Astrocyte of the spinal cord (primary cell): ENCODE measurements around the gene SLC9A9.

Source experiments
- DNase-seq: peaks from one replicate; pipeline ENCODE4 v3.0.0; 2011; ENCODE audit warnings: low read depth, low spot score
- H3K4me3 ChIP-seq: 2 replicates; pipeline ENCODE4 v1.5.1; 2011; ENCODE audit warnings: low read depth, mild to moderate bottlenecking, low read length, moderate library complexity
- in situ Hi-C: cut with HindIII; loops from 2 replicates; pipeline ENCODE4 v1.10.0; 2017; ENCODE audit warnings: low sequenced_read_pairs
- TF ChIP-seq, protein P1 (sequence below): IDR thresholded peaks from 2 replicates; pipeline ENCODE4 v1.5.1; 2012; ENCODE audit warnings: low read depth, mild to moderate bottlenecking, low read length, inconsistent platforms

SLC9A9 gene

GRCh38 chr3:143301031-143301901 lies 547.0 kb downstream of the SLC9A9 start:
- no peak for DNase-seq
- no peak overlapping the region for H3K4me3 ChIP-seq
- TF ChIP-seq, protein P1, sequence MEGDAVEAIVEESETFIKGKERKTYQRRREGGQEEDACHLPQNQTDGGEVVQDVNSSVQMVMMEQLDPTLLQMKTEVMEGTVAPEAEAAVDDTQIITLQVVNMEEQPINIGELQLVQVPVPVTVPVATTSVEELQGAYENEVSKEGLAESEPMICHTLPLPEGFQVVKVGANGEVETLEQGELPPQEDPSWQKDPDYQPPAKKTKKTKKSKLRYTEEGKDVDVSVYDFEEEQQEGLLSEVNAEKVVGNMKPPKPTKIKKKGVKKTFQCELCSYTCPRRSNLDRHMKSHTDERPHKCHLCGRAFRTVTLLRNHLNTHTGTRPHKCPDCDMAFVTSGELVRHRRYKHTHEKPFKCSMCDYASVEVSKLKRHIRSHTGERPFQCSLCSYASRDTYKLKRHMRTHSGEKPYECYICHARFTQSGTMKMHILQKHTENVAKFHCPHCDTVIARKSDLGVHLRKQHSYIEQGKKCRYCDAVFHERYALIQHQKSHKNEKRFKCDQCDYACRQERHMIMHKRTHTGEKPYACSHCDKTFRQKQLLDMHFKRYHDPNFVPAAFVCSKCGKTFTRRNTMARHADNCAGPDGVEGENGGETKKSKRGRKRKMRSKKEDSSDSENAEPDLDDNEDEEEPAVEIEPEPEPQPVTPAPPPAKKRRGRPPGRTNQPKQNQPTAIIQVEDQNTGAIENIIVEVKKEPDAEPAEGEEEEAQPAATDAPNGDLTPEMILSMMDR = no peak
- in situ Hi-C loops = no loop called here

GRCh38 chr3:143298886-143299535 lies 549.3 kb downstream of the SLC9A9 start:
- no peak overlapping the region for H3K4me3 ChIP-seq
- no peak for DNase-seq
- in situ Hi-C loops = no loop called here
- TF ChIP-seq, protein P1 = no peak

DNA sequence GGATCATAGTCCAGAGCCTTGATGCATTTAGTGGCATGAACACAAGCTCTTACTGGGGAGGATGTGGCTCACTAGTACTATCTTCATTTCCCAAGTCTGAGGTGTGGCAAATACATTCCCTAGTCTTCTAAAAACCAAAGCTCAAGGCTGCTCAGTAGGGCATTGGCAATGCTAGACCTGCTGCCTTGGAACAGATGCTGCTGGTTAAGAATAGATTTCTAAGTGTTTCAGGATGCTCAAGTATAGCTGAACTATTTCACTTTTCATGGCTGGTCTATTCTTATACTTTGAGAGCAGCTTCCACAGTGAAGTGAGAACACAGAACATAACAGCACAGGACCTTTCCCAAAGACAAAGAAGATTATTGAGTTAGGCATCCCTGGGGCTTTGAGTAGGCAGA lies 549.9 kb downstream of the SLC9A9 start:
- TF ChIP-seq, protein P1 = no peak
- DNase-seq = no peak
- H3K4me3 ChIP-seq = no peak overlapping the region
- in situ Hi-C loops = no loop called here

- H3K4me3 ChIP-seq = no peak overlapping the region
- TF ChIP-seq, protein P1 = no peak
- in situ Hi-C loops = no loop called here
- no peak for DNase-seq
Measured at GRCh38 chr3:143295201-143296080, 552.8 kb downstream of the SLC9A9 start.

GRCh38 chr3:143294188-143294587 lies 554.1 kb downstream of the SLC9A9 start:
- TF ChIP-seq, protein P1 = no peak
- DNase-seq = no peak
- in situ Hi-C loops = no loop called here
- no peak overlapping the region for H3K4me3 ChIP-seq

DNA sequence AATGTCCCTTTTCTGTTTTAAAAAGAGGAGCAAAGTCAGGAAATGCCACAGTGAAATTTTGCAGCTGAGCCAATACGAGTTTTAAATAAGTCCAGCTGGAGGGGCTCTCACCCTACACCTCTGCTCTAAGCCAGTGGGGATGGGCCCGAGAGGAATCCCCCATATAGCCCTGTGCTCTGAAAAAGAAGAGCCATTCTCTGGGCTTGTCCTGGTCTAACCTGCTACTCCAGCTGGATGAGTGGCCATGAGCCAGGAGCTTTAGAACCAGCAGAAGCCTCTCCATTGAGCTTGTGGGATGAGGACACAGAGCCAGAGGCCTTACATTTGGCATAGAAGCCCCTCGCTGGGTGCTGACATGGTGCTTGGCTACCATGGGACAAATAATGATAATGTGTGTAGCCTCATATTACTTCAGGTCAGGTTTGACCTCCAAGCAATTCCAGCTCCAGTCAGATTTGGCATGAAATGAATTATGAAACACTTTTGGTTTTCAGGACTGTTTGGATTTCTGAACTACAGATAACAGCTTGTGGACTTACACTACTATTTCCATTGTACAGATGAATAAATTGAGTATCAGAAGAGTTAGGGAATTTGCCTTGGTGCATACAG lies 556.3 kb downstream of the SLC9A9 start:
- in situ Hi-C loops = no loop called here
- no peak overlapping the region for H3K4me3 ChIP-seq
- TF ChIP-seq, protein P1 = no peak
- DNase-seq = no peak
